Adrenal gland (tissue), 5 donors: ENCODE data around the gene TIMM44.

Source experiments
- POLR2A ChIP-seq, 2 donors: fragments of 450-650 bp; IDR thresholded peaks; one replicate each; pipeline ENCODE4 v1.6.1; 2017; ENCODE audit warnings: antibody characterized with exemption in 2 of 2, mild to moderate bottlenecking in 2 of 2, moderate library complexity in 1 of 2
- TF ChIP-seq, protein P1 (sequence below), 6 experiments: fragments of 450-650 bp in 4 of 6; fragments of 200-600 bp in 2 of 6; sonication (generic) in 1 of 6; IDR thresholded peaks; 1 replicate in 5 of 6; 2 replicates in 1 of 6; pipeline versions ENCODE4 v1.5.1 to v1.8.0; 2016 to 2021; ENCODE audit warnings: antibody characterized with exemption in 6 of 6, mild to moderate bottlenecking in 2 of 6, moderate library complexity in 1 of 6
- donor health status: DM: no; HTN: no; CAD: no.

DNA sequence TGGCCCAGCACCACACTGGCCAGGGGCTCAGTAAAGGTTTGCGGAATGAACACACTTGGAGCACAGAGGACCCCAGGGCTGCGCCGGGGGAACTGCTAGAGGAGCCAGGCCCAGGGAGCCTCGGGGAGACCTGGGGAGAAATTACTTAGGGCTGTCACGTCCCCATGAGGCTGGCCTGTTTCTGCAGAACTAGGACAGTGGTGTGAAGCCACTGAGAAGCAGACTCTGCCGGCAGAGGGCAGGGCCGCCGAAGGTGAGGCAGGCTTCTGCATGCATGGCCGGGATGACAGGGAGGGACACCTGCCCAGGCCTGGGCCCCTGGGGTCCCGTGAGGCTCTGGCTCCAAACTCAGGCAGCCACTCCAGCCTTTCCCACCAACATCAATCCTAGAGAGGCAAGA lies 35.5 kb upstream of the TIMM44 start:
- TF ChIP-seq, protein P1, sequence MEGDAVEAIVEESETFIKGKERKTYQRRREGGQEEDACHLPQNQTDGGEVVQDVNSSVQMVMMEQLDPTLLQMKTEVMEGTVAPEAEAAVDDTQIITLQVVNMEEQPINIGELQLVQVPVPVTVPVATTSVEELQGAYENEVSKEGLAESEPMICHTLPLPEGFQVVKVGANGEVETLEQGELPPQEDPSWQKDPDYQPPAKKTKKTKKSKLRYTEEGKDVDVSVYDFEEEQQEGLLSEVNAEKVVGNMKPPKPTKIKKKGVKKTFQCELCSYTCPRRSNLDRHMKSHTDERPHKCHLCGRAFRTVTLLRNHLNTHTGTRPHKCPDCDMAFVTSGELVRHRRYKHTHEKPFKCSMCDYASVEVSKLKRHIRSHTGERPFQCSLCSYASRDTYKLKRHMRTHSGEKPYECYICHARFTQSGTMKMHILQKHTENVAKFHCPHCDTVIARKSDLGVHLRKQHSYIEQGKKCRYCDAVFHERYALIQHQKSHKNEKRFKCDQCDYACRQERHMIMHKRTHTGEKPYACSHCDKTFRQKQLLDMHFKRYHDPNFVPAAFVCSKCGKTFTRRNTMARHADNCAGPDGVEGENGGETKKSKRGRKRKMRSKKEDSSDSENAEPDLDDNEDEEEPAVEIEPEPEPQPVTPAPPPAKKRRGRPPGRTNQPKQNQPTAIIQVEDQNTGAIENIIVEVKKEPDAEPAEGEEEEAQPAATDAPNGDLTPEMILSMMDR (IDR thresholded peaks at IDR 0.05) = no peak
- no peak for TF ChIP-seq POLR2A (IDR thresholded peaks at IDR 0.05)
